Measurements from ENCODE around the gene SLC7A4. TPM values are rescaled to one million over a fixed set of nuclear protein-coding genes. Genes with fewer than 3 reads are reported as not detected.

The SLC7A4 gene
- total and polyA plus RNA-seq, 2 of the 8 experiments (the other 6 are each of a cell fraction or from before 2014, with no cell fraction given) = 0.92 TPM; not detected in 1

GRCh38 chr22:20996598-20997535 is 35.5 kb downstream of the SLC7A4 start (continued):
- TF ChIP-seq, protein P1, sequence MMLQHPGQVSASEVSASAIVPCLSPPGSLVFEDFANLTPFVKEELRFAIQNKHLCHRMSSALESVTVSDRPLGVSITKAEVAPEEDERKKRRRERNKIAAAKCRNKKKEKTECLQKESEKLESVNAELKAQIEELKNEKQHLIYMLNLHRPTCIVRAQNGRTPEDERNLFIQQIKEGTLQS (IDR thresholded peaks at IDR 0.05; ENCODE audit: insufficient read depth, low read depth, low read length) = no peak
- TF ChIP-seq JUND (IDR thresholded peaks at IDR 0.05; ENCODE audit: low read length) (no peak), CBX8 (IDR thresholded peaks at IDR 0.05; ENCODE audit: borderline replicate concordance, low read depth, low read length) (no peak), BRCA1 (IDR thresholded peaks at IDR 0.05; ENCODE audit: low read depth, low read length) (no peak), ZNF274 (IDR thresholded peaks at IDR 0.05; ENCODE audit: borderline replicate concordance, extremely low read depth, low read length) (no peak), CHD2 (IDR thresholded peaks at IDR 0.05; ENCODE audit: low read length) (no peak)

Measured in H1 (cell line).